ENCODE measurements around the gene CHMP4B. TPM values are rescaled to one million over a fixed set of nuclear protein-coding genes. Genes with fewer than 3 reads are reported as not detected.

CHMP4B gene, protein sequence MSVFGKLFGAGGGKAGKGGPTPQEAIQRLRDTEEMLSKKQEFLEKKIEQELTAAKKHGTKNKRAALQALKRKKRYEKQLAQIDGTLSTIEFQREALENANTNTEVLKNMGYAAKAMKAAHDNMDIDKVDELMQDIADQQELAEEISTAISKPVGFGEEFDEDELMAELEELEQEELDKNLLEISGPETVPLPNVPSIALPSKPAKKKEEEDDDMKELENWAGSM
- 154 to 186 TPM (median 177 TPM) in 5 replicates for total RNA-seq (2022; extraction: Qiagen RNA extraction; ENCODE audit: low read depth)

DNA sequence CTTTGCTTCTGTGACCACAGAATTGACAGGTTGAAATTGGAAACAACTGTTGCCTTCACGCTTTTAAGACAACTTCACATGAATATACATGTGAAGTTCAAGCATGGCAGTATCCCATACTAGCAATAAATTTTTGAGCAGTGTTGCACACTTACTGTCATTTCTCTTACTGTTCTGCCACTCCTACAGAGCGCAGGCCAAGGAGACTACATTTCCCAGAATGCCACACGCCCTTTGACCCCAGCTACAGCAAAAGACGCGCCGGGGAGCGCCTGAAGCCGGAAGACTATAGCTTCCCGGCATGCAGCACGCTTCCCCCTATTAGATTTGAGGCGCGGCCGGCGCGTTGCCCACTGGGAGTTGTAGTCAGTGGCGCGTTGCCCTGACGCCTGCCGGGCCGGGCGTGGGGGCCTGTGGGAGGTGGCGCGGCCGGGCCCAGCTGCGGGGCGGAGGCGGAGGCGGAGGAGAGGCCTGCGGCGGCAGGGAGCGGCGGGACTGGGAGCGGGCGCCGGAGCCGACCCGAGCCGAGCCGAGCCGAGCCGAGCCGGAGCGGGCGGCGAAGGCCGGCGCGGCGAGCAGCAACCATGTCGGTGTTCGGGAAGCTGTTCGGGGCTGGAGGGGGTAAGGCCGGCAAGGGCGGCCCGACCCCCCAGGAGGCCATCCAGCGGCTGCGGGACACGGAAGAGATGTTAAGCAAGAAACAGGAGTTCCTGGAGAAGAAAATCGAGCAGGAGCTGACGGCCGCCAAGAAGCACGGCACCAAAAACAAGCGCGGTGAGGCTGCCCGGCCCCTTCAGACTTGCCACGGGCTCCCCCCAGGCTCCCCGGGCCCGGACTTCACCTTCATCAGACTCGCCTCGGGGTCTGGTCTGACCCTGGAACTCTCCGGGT, at the start of gene CHMP4B:
CHMP4B (plus strand) TSS at position 464 of the 891 bp plus-strand sequence; CDS start at position 585, 121 bp downstream.

Other genes starting within 250 kb of the CHMP4B start
- 0.08 to 0.19 TPM in 2 of 5 replicates, not detected in the others for gene C20orf144, start 149.0 kb upstream of the CHMP4B start, total RNA-seq (2022; extraction: Qiagen RNA extraction; ENCODE audit: low read depth)
- gene ACTL10, start 144.4 kb upstream of the CHMP4B start, total RNA-seq (2022; extraction: Qiagen RNA extraction; ENCODE audit: low read depth) = not detected in 5 replicates
- 6.1 to 15.5 TPM (median 11.7 TPM) in 5 replicates for gene NECAB3, start 136.9 kb upstream of the CHMP4B start, total RNA-seq (2022; extraction: Qiagen RNA extraction; ENCODE audit: low read depth)
- gene E2F1, start 125.0 kb upstream of the CHMP4B start, total RNA-seq (2022; extraction: Qiagen RNA extraction; ENCODE audit: low read depth) = 18.7 to 31.7 TPM (median 30.7 TPM) in 5 replicates
- 2.8 to 7.4 TPM (median 5.8 TPM) in 5 replicates for gene PXMP4, start 91.0 kb upstream of the CHMP4B start, total RNA-seq (2022; extraction: Qiagen RNA extraction; ENCODE audit: low read depth)
- 2.4 to 5.7 TPM (median 4.5 TPM) in 5 replicates for gene ZNF341, start 79.4 kb upstream of the CHMP4B start, total RNA-seq (2022; extraction: Qiagen RNA extraction; ENCODE audit: low read depth)
- gene RALY, start 182.6 kb downstream of the CHMP4B start, total RNA-seq (2022; extraction: Qiagen RNA extraction; ENCODE audit: low read depth) = 121 to 164 TPM (median 157 TPM) in 5 replicates